PC-9 (cell line): Measurements from ENCODE around the gene ATE1. TPM values are rescaled to one million over a fixed set of nuclear protein-coding genes. Genes with fewer than 3 reads are reported as not detected.

Experiments
- BruUV-seq: library from RNA; stranded (reverse); fragments of 400-500 nt; replicated peaks from 2 replicates; lab custom pipeline; 2021; lab: Mats Ljungman, UMichigan
- CTCF ChIA-PET: fragments of 300-600 bp; sonication (Branson Sonifier 250); formaldehyde crosslinking; loops from one replicate; lab custom pipeline; 2022; ENCODE audit warnings: antibody characterized with exemption; lab: Charles Lee
- POLR2A ChIA-PET: fragments of 300-600 bp; sonication (Branson Sonifier 250); formaldehyde crosslinking; loops from one replicate; lab custom pipeline; 2022; ENCODE audit warnings: antibody characterized with exemption; ENCODE audit not compliant: unreplicated experiment; lab: Charles Lee
- DNase-seq, 2 experiments: peaks; one replicate each; pipeline versions ENCODE4 v3.0.0 to v3.0.0-alpha.2; 2015 to 2022; ENCODE audit warnings: mixed read lengths in 1 of 2
- H2AFZ ChIP-seq: fragments of 200-600 bp; sonication (generic); 2 replicates; pipeline ENCODE4 v1.8.1; 2017; ENCODE audit warnings: antibody characterized with exemption
- H3F3A ChIP-seq: fragments of 200-600 bp; sonication (generic); 2 replicates; pipeline ENCODE4 v1.8.1; 2017; ENCODE audit warnings: antibody characterized with exemption, mild to moderate bottlenecking, low read depth; ENCODE audit not compliant: insufficient read depth
- H3K27ac ChIP-seq: fragments of 200-600 bp; sonication (generic); 2 replicates; pipeline ENCODE4 v1.6.1; 2016; ENCODE audit warnings: mixed run types
- H3K27me3 ChIP-seq: fragments of 200-600 bp; sonication (generic); 2 replicates; pipeline ENCODE4 v1.6.1; 2016; ENCODE audit warnings: low read depth, mixed run types; ENCODE audit not compliant: insufficient read depth
- H3K36me3 ChIP-seq: fragments of 200-600 bp; sonication (generic); 2 replicates; pipeline ENCODE4 v1.6.1; 2016; ENCODE audit warnings: low read depth, mixed run types
- H3K4me1 ChIP-seq: fragments of 200-600 bp; sonication (generic); replicated peaks from 2 replicates; pipeline ENCODE4 v1.6.1; 2016; ENCODE audit warnings: mixed run types; ENCODE audit not compliant: insufficient read depth
- H3K4me2 ChIP-seq: fragments of 200-600 bp; sonication (generic); 2 replicates; pipeline ENCODE4 v1.6.1; 2017; ENCODE audit warnings: mixed run types
- H3K4me3 ChIP-seq: fragments of 200-600 bp; sonication (generic); 2 replicates; pipeline ENCODE4 v1.6.1; 2016; ENCODE audit warnings: mixed run types
- H3K79me2 ChIP-seq: fragments of 200-600 bp; sonication (generic); 2 replicates; pipeline ENCODE4 v1.6.1; 2017; ENCODE audit warnings: low read depth, mixed run types
- H3K9me2 ChIP-seq: fragments of 200-600 bp; sonication (generic); 2 replicates; pipeline ENCODE4 v1.8.1; 2017; ENCODE audit warnings: mild to moderate bottlenecking; ENCODE audit not compliant: insufficient read depth
- H3K9me3 ChIP-seq: fragments of 200-600 bp; sonication (generic); 2 replicates; pipeline ENCODE4 v1.8.1; 2016; ENCODE audit warnings: low read depth; ENCODE audit not compliant: insufficient read depth
- H4K20me1 ChIP-seq: fragments of 200-600 bp; sonication (generic); 2 replicates; pipeline ENCODE4 v1.8.1; 2017; ENCODE audit not compliant: insufficient read depth
- EZH2 ChIP-seq: fragments of 200-600 bp; sonication (generic); IDR thresholded peaks from 2 replicates; pipeline ENCODE4 v1.8.0; 2017; ENCODE audit warnings: antibody characterized with exemption, low read depth
- intact Hi-C: fragments of 100-400 bp; cut with micrococcal nuclease; formaldehyde crosslinking; loops from one replicate; pipeline ENCODE4 v1.10.0; 2022; ENCODE audit not compliant: unreplicated experiment
- total RNA-seq: library from RNA; stranded (reverse); gene quantifications from 2 replicates; pipeline ENCODE4 v1.2.3, GENCODE V29; 2021
- TF ChIP-seq, protein P1 (sequence below): fragments of 200-600 bp; sonication (generic); conservative IDR thresholded peaks from 2 replicates; pipeline ENCODE4 v1.6.1; 2017; ENCODE audit warnings: mixed run types, antibody characterized with exemption, mild to moderate bottlenecking, moderate library complexity

The ATE1 gene
- total RNA-seq, 1 experiment from 2014 or later, result 14.8 TPM

DNA sequence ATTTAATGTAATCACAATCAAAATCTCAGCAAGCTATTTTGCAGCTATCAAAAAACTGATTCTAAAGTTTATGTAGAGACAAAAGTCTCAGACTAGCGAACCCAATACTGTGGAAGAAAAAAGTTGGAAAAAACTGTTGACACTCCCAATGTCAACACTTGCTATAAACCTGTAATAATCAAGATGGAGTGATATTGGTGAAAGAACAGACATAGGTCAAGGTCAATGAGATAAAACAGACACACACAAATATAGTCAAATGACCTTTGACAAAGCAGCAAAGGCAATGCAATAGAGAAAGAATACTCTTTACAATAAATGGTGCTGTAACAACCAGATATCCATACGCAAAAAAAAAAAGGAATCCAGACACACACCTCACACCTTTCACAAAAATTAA lies 84.5 kb downstream of the ATE1 start:
- H2AFZ ChIP-seq, result no peak overlapping the region
- BruUV-seq, result no TSS peak
- H3K4me2 ChIP-seq, result no peak overlapping the region
- H3K9me2 ChIP-seq, result no peaks in the 10 kb centered on the region
- H3F3A ChIP-seq, result no peaks in the 10 kb centered on the region
- POLR2A ChIA-PET, result no interaction called here
- no peak overlapping the region for H3K4me3 ChIP-seq
- no peak for DNase-seq
- H4K20me1 ChIP-seq, result no peaks in the 10 kb centered on the region
- no peaks in the 10 kb centered on the region for H3K79me2 ChIP-seq
- intact Hi-C loops, result no loop called here
- H3K27ac ChIP-seq, result no peak overlapping the region
- CTCF ChIA-PET, result no interaction called here
- peaks cover 9% of the 10 kb centered on the region; the same call in 1 of the 2 replicates for H3K4me1 ChIP-seq
- no peak for TF ChIP-seq EZH2
- TF ChIP-seq, protein P1, sequence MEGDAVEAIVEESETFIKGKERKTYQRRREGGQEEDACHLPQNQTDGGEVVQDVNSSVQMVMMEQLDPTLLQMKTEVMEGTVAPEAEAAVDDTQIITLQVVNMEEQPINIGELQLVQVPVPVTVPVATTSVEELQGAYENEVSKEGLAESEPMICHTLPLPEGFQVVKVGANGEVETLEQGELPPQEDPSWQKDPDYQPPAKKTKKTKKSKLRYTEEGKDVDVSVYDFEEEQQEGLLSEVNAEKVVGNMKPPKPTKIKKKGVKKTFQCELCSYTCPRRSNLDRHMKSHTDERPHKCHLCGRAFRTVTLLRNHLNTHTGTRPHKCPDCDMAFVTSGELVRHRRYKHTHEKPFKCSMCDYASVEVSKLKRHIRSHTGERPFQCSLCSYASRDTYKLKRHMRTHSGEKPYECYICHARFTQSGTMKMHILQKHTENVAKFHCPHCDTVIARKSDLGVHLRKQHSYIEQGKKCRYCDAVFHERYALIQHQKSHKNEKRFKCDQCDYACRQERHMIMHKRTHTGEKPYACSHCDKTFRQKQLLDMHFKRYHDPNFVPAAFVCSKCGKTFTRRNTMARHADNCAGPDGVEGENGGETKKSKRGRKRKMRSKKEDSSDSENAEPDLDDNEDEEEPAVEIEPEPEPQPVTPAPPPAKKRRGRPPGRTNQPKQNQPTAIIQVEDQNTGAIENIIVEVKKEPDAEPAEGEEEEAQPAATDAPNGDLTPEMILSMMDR, result no peak
- no peaks in the 10 kb centered on the region for H3K36me3 ChIP-seq
- H3K9me3 ChIP-seq, result no peaks in the 10 kb centered on the region
- no peaks in the 10 kb centered on the region for H3K27me3 ChIP-seq

DNA sequence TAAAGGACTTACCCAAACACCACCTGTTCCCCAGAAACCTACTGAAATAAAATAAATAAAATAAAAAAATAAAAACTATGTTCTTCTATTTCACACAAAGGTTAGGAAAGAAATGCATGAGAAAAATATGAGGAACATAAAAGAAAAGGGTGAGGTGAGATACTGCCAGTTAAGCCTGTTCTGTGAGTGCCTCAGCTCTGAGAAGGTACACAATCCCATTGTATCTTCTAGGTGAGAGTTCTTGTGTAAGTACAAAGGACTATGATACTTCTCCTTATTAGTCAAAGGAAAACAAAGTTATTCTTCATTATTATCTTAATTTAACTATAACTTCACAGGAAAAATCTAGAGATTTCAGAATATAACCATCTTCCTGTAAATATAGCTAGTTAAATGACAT lies 86.0 kb downstream of the ATE1 start:
- no peak overlapping the region for H3K4me2 ChIP-seq
- H3K4me3 ChIP-seq, result no peak overlapping the region
- intact Hi-C loops, result no loop called here

DNA sequence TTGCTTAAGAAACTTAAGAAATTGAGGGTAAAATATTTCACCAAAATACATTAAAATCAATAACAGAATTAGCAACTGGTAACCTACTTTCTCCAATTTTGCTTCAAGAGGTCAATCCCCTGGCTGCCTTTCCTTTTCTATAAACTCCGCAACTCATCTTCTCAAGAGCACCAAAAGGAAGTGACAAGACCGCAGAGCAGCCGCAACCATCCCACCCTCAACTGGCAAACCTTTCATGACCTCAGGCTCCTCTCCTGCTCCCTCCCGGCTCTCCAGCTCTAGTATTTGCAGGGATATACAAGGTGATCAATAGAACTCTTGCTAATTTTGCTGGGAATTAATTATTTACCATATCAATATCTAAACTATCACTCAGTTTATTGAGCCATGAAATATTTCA lies 88.9 kb downstream of the ATE1 start:
- H3K27me3 ChIP-seq, result no peaks in the 10 kb centered on the region

More for the DNA sequence above, 86.0 kb downstream of the ATE1 start:
- no peak for DNase-seq
- CTCF ChIA-PET, result no interaction called here
- Histone ChIP-seq H3K4me1 (peaks cover 9% of the 10 kb centered on the region; the same call in 1 of the 2 replicates), H2AFZ (no peak overlapping the region), H3K27me3 (no peaks in the 10 kb centered on the region), H3K9me3 (no peaks in the 10 kb centered on the region), H3K79me2 (no peaks in the 10 kb centered on the region), H3K9me2 (no peaks in the 10 kb centered on the region), H3K36me3 (no peaks in the 10 kb centered on the region), H4K20me1 (no peaks in the 10 kb centered on the region), H3K27ac (no peak overlapping the region), H3F3A (no peaks in the 10 kb centered on the region)
- no peak for TF ChIP-seq EZH2
- TF ChIP-seq, protein P1, result no peak
- POLR2A ChIA-PET, result no interaction called here
- no TSS peak for BruUV-seq

More for the DNA sequence above, 88.9 kb downstream of the ATE1 start:
- CTCF ChIA-PET, result no interaction called here
- H3K9me2 ChIP-seq, result no peaks in the 10 kb centered on the region
- no peak for TF ChIP-seq EZH2
- TF ChIP-seq, protein P1, result no peak
- no peaks in the 10 kb centered on the region for H3F3A ChIP-seq
- DNase-seq, result no peak
- POLR2A ChIA-PET, result no interaction called here
- peaks cover 9% of the 10 kb centered on the region; the same call in 1 of the 2 replicates for H3K4me1 ChIP-seq
- no peaks in the 10 kb centered on the region for H4K20me1 ChIP-seq
- intact Hi-C loops, result no loop called here
- H3K4me2 ChIP-seq, result no peak overlapping the region
- H3K36me3 ChIP-seq, result no peaks in the 10 kb centered on the region
- BruUV-seq, result no TSS peak
- H3K9me3 ChIP-seq, result no peaks in the 10 kb centered on the region
- no peak overlapping the region for H3K4me3 ChIP-seq
- H3K79me2 ChIP-seq, result no peaks in the 10 kb centered on the region
- no peak overlapping the region for H3K27ac ChIP-seq
- no peak overlapping the region for H2AFZ ChIP-seq
